H9 (cell line): ENCODE data around the gene HERPUD2. TPM values are rescaled to one million over a fixed set of nuclear protein-coding genes. Genes with fewer than 3 reads are reported as not detected.

Experiments
- DNase-seq: peaks from one replicate; pipeline ENCODE4 v3.0.0-alpha.2; 2017
- H2AFZ ChIP-seq: one replicate; pipeline ENCODE4 v1.6.1; 2013; ENCODE audit warnings: mild to moderate bottlenecking, low read length, control low read depth, moderate library complexity
- H2AK5ac ChIP-seq: 2 replicates; pipeline ENCODE4 v1.6.1; 2013; ENCODE audit warnings: low read length, control low read depth, mixed read lengths; ENCODE audit not compliant: insufficient read length
- H2BK120ac ChIP-seq: one replicate; pipeline ENCODE4 v1.6.1; 2013; ENCODE audit warnings: low read depth, mild to moderate bottlenecking, low read length, control low read depth, inconsistent platforms; ENCODE audit not compliant: poor library complexity, severe bottlenecking
- H2BK12ac ChIP-seq: 2 replicates; pipeline ENCODE4 v1.6.1; 2013; ENCODE audit warnings: low read length, control low read depth, mixed read lengths, low read depth; ENCODE audit not compliant: insufficient read length
- H2BK15ac ChIP-seq: 2 replicates; pipeline ENCODE4 v1.6.1; 2013; ENCODE audit warnings: low read depth, low read length, control low read depth
- H2BK20ac ChIP-seq: one replicate; pipeline ENCODE4 v1.6.1; 2013; ENCODE audit warnings: low read depth, mild to moderate bottlenecking, low read length, control low read depth, inconsistent platforms; ENCODE audit not compliant: poor library complexity, severe bottlenecking
- H2BK5ac ChIP-seq: 2 replicates; pipeline ENCODE4 v1.6.1; 2013; ENCODE audit warnings: low read length, control low read depth, mixed read lengths; ENCODE audit not compliant: insufficient read length
- H3K14ac ChIP-seq: 2 replicates; pipeline ENCODE4 v1.6.1; 2013; ENCODE audit warnings: low read length, control low read depth; ENCODE audit not compliant: insufficient read depth
- H3K18ac ChIP-seq: 2 replicates; pipeline ENCODE4 v1.6.1; 2013; ENCODE audit warnings: low read depth, mild to moderate bottlenecking, mixed read lengths, low read length, control low read depth; ENCODE audit not compliant: insufficient read length
- H3K23ac ChIP-seq: 2 replicates; pipeline ENCODE4 v1.6.1; 2013; ENCODE audit warnings: low read length, control low read depth, mixed read lengths, low read depth; ENCODE audit not compliant: insufficient read length
- H3K23me2 ChIP-seq: 2 replicates; pipeline ENCODE4 v1.6.1; 2013; ENCODE audit warnings: low read depth, mild to moderate bottlenecking, mixed read lengths, low read length, control low read depth; ENCODE audit not compliant: insufficient read length, poor library complexity, severe bottlenecking
- H3K27ac ChIP-seq: 2 replicates; pipeline ENCODE4 v1.5.1; 2013; ENCODE audit warnings: low read length, control low read depth, mixed read lengths, low read depth; ENCODE audit not compliant: insufficient read length
- H3K27me3 ChIP-seq: 2 replicates; pipeline ENCODE4 v1.6.1; 2013; ENCODE audit warnings: low read length, control low read depth, inconsistent platforms; ENCODE audit not compliant: insufficient read depth
- H3K4ac ChIP-seq: 2 replicates; pipeline ENCODE4 v1.6.1; 2013; ENCODE audit warnings: low read depth, mild to moderate bottlenecking, control low read depth, inconsistent platforms, low read length, moderate library complexity
- H3K4me1 ChIP-seq: 2 replicates; pipeline ENCODE4 v1.6.1; 2013; ENCODE audit warnings: low read length, control low read depth, inconsistent platforms; ENCODE audit not compliant: insufficient read depth
- H3K4me2 ChIP-seq: 2 replicates; pipeline ENCODE4 v1.6.1; 2013; ENCODE audit warnings: low read length, control low read depth, mixed read lengths; ENCODE audit not compliant: insufficient read length, insufficient read depth
- H3K56ac ChIP-seq: 2 replicates; pipeline ENCODE4 v1.6.1; 2013; ENCODE audit warnings: low read depth, mild to moderate bottlenecking, mixed read lengths, low read length, control low read depth; ENCODE audit not compliant: insufficient read length
- H3K79me1 ChIP-seq: 2 replicates; pipeline ENCODE4 v1.6.1; 2013; ENCODE audit warnings: low read depth, mild to moderate bottlenecking, moderate library complexity, low read length, control low read depth, inconsistent platforms; ENCODE audit not compliant: insufficient read depth, poor library complexity, severe bottlenecking
- H3K79me2 ChIP-seq: 2 replicates; pipeline ENCODE4 v1.6.1; 2013; ENCODE audit warnings: low read length, control low read depth, inconsistent platforms; ENCODE audit not compliant: insufficient read depth
- H3K9ac ChIP-seq: 2 replicates; pipeline ENCODE4 v1.6.1; 2013; ENCODE audit warnings: low read length, control low read depth, mixed read lengths; ENCODE audit not compliant: insufficient read length; ENCODE audit errors: extremely low read depth
- H3K9me3 ChIP-seq: one replicate; pipeline ENCODE4 v1.6.1; 2013; ENCODE audit warnings: low read depth, low read length, inconsistent platforms; ENCODE audit not compliant: control insufficient read depth
- H3T11ph ChIP-seq: one replicate; pipeline ENCODE4 v1.6.1; 2013; ENCODE audit warnings: mild to moderate bottlenecking, low read length, control low read depth, inconsistent platforms
- H4K20me1 ChIP-seq: one replicate; pipeline ENCODE4 v1.6.1; 2013; ENCODE audit not compliant: control insufficient read depth, insufficient read length, insufficient read depth
- H4K5ac ChIP-seq: 2 replicates; pipeline ENCODE4 v1.6.1; 2013; ENCODE audit warnings: low read depth, mild to moderate bottlenecking, mixed read lengths, low read length, control low read depth; ENCODE audit not compliant: insufficient read length
- H4K8ac ChIP-seq: replicated peaks from 2 replicates; pipeline ENCODE4 v1.6.1; 2013; ENCODE audit warnings: low read length, control low read depth, mixed read lengths, low read depth; ENCODE audit not compliant: insufficient read length
- H4K91ac ChIP-seq: 2 replicates; pipeline ENCODE4 v1.6.1; 2013; ENCODE audit warnings: low read depth, mild to moderate bottlenecking, moderate library complexity, mixed read lengths, low read length, control low read depth; ENCODE audit not compliant: insufficient read length
- H3K27ac Mint-ChIP-seq, 3 experiments: 2 replicates in 2 of 3; 3 replicates in 1 of 3; pipeline ENCODE4 v1.8.0; 2020 to 2021; ENCODE audit warnings: mixed read lengths in 3 of 3, mild to moderate bottlenecking in 1 of 3, moderate library complexity in 1 of 3
- H3K27me3 Mint-ChIP-seq: 2 replicates; pipeline ENCODE4 v1.8.0; 2021; ENCODE audit warnings: low read depth, mild to moderate bottlenecking, moderate library complexity, mixed read lengths
- H3K36me3 Mint-ChIP-seq, 3 experiments: 2 replicates in 2 of 3; 3 replicates in 1 of 3; pipeline ENCODE4 v1.8.0; 2020 to 2021; ENCODE audit warnings: low read depth in 3 of 3, mixed read lengths in 3 of 3; ENCODE audit not compliant: insufficient read depth in 1 of 3
- H3K4me1 Mint-ChIP-seq, 2 experiments: 2 replicates each; pipeline ENCODE4 v1.8.0; 2020; ENCODE audit warnings: mixed read lengths in 2 of 2
- H3K4me3 Mint-ChIP-seq, 2 experiments: 2 replicates in 1 of 2; 3 replicates in 1 of 2; pipeline ENCODE4 v1.8.0; 2020 to 2021; ENCODE audit warnings: mild to moderate bottlenecking in 2 of 2, mixed read lengths in 2 of 2, moderate library complexity in 1 of 2
- H3K9me3 Mint-ChIP-seq, 2 experiments: 2 replicates in 1 of 2; 3 replicates in 1 of 2; pipeline ENCODE4 v1.8.0; 2020; ENCODE audit warnings: mild to moderate bottlenecking in 2 of 2, mixed read lengths in 2 of 2, moderate library complexity in 1 of 2
- CTCF ChIP-seq: fragments of 200-600 bp; sonication (generic); conservative IDR thresholded peaks from 3 replicates; pipeline ENCODE4 v1.8.0; 2021; ENCODE audit warnings: antibody characterized with exemption, mild to moderate bottlenecking
- WGBS: extraction: QIAGEN DNeasy Blood & Tissue Kit; methylation state at CpG from one replicate; pipeline ENCODE4 v1.1.7; 2013; ENCODE audit warnings: missing lambda C conversion rate, low lambda C conversion rate, mixed read lengths; ENCODE audit not compliant: insufficient read length; ENCODE audit errors: extremely low coverage; 5-methylcytosine and 5-hydroxymethylcytosine counted together
- total RNA-seq: library from RNA; stranded (reverse); gene quantifications from 2 replicates; pipeline ENCODE4 v1.2.1, GENCODE V29; 2021

Gene HERPUD2
- total RNA-seq, 1 experiment from 2014 or later, result 17.0 TPM

GRCh38 chr7:35718047-35718446 lies 23.1 kb upstream of the HERPUD2 start:
- H3K27ac ChIP-seq, result no peak overlapping the region
- no peak overlapping the region for H2BK15ac ChIP-seq
- no peak overlapping the region for H4K8ac ChIP-seq
- H2BK5ac ChIP-seq, result no peak overlapping the region
- no peak overlapping the region for H3K56ac ChIP-seq
- H3T11ph ChIP-seq, result no peak overlapping the region
- H3K4me1 Mint-ChIP-seq, result peaks cover 8 to 10% of the 10 kb centered on the region in 2 experiments
- no peaks in the 10 kb centered on the region for H3K79me2 ChIP-seq
- no peaks in the 10 kb centered on the region for H3K23me2 ChIP-seq
- H3K4me3 Mint-ChIP-seq, result no peak overlapping the region
- no peak overlapping the region for H4K5ac ChIP-seq
- no peak for TF ChIP-seq CTCF
- no peak overlapping the region for H4K91ac ChIP-seq
- H3K4me1 ChIP-seq, result no peaks in the 10 kb centered on the region
- no peak overlapping the region for H3K14ac ChIP-seq
- no peaks in the 10 kb centered on the region for H4K20me1 ChIP-seq
- no peak overlapping the region for H3K23ac ChIP-seq
- H3K9me3 Mint-ChIP-seq, result no peaks in the 10 kb centered on the region
- H3K4me2 ChIP-seq, result no peak overlapping the region
- no peak overlapping the region for H2BK12ac ChIP-seq
- DNase-seq, result no peak
- no peaks in the 10 kb centered on the region for H3K79me1 ChIP-seq
- H3K27me3 ChIP-seq, result no peaks in the 10 kb centered on the region
- H2BK120ac ChIP-seq, result no peak overlapping the region
- H3K9me3 ChIP-seq, result no peaks in the 10 kb centered on the region
- H3K27ac Mint-ChIP-seq, result no peak overlapping the region
- no peak overlapping the region for H2AK5ac ChIP-seq
- H3K18ac ChIP-seq, result no peak overlapping the region
- no CpG with 5 or more reads among the region's 1 CpG for WGBS
- H2AFZ ChIP-seq, result no peak overlapping the region
- no peaks in the 10 kb centered on the region for H3K27me3 Mint-ChIP-seq
- H2BK20ac ChIP-seq, result no peak overlapping the region
- no peaks in the 10 kb centered on the region for H3K36me3 Mint-ChIP-seq
- H3K9ac ChIP-seq, result no peak overlapping the region
- no peak overlapping the region for H3K4ac ChIP-seq
